Activated CD8-positive, alpha-beta T cell treated with anti-CD3 and anti-CD28 coated beads for 36 hours (primary cell): ENCODE results near the gene TDRKH. TPM values are rescaled to one million over a fixed set of nuclear protein-coding genes. Genes with fewer than 3 reads are reported as not detected.

Experiments
- ATAC-seq: fragments of 200-7000 bp; cut with Tn5 transposase; one replicate; pipeline ENCODE4 v1.10.0; 2021; ENCODE audit warnings: mild to moderate bottlenecking, moderate library complexity
- CTCF ChIA-PET: fragments of 350-600 bp; sonication (Branson Sonifier 250); formaldehyde crosslinking; loops from one replicate; lab custom pipeline; 2021; ENCODE audit warnings: antibody characterized with exemption; lab: Charles Lee
- POLR2A ChIA-PET: fragments of 350-600 bp; sonication (Branson Sonifier 250); formaldehyde crosslinking; loops from one replicate; lab custom pipeline; 2021; ENCODE audit warnings: antibody characterized with exemption; lab: Charles Lee
- DNase-seq: peaks from one replicate; pipeline ENCODE4 v3.0.0-alpha.2; 2020
- H3K27ac Mint-ChIP-seq: one replicate; pipeline ENCODE4 v1.8.0; 2021; ENCODE audit warnings: mild to moderate bottlenecking, mixed read lengths
- H3K27me3 Mint-ChIP-seq: one replicate; pipeline ENCODE4 v1.8.0; 2021; ENCODE audit warnings: mixed read lengths
- H3K36me3 Mint-ChIP-seq: one replicate; pipeline ENCODE4 v1.8.0; 2021; ENCODE audit warnings: low read depth, mixed read lengths
- H3K4me1 Mint-ChIP-seq: one replicate; pipeline ENCODE4 v1.8.0; 2021; ENCODE audit warnings: low read depth, mixed read lengths
- H3K4me3 Mint-ChIP-seq: one replicate; pipeline ENCODE4 v1.8.0; 2021; ENCODE audit warnings: mild to moderate bottlenecking, moderate library complexity, mixed read lengths
- H3K9me3 Mint-ChIP-seq: one replicate; pipeline ENCODE4 v1.8.0; 2021; ENCODE audit warnings: mixed read lengths
- intact Hi-C: fragments of 100-400 bp; cut with micrococcal nuclease; formaldehyde crosslinking; loops from one replicate; pipeline ENCODE4 v1.10.0; 2022
- total RNA-seq, 2 experiments: library from RNA; stranded (reverse); gene quantifications; one replicate each; pipeline ENCODE4 v1.2.3, GENCODE V29; 2021
- TF ChIP-seq, protein P1 (sequence below): fragments of 200-600 bp; IDR thresholded peaks from one replicate; pipeline ENCODE4 v1.8.0; 2022; ENCODE audit warnings: antibody characterized with exemption, mild to moderate bottlenecking

Gene TDRKH
- total RNA-seq, 2 experiments from 2014 or later = 9.7 to 10.5 TPM

DNA sequence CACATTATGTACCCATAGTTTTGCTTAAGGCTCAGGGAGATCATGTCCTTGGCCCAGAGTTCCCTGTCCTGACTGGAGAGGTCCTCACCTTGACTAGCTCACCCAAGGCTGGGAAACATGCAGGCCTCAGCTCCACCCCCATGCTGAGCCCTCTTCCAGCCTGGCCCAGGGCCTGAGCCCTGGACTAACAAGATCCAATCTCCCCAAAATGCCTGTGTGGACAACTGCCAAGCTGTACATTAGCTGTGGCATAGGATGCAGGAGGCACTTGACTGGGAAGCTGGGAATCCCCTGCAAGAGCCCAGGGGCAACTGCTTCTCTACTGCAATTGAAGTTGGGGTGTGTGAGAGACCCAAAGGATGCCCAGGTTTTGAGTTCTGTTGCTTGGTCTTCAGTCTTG is 12.9 kb upstream of the TDRKH start:
- H3K4me1 Mint-ChIP-seq = peaks cover 10% of the 10 kb centered on the region
- no peaks in the 10 kb centered on the region for H3K27me3 Mint-ChIP-seq
- no peak for ATAC-seq
- no peaks in the 10 kb centered on the region for H3K9me3 Mint-ChIP-seq
- no peak overlapping the region for H3K4me3 Mint-ChIP-seq
- H3K36me3 Mint-ChIP-seq = no peaks in the 10 kb centered on the region
- POLR2A ChIA-PET = interaction anchor here (1.3 kb wide), 1 partner anchor 17 kb away, joined by 4 read pairs; no protein-coding TSS in a partner anchor
- DNase-seq = no peak
- intact Hi-C loops = no loop called here
- CTCF ChIA-PET = interaction anchor here (0.8 to 0.9 kb wide), 2 partner anchors 23 to 86 kb away, joined by 3 read pairs; no protein-coding TSS in a partner anchor
- TF ChIP-seq, protein P1, sequence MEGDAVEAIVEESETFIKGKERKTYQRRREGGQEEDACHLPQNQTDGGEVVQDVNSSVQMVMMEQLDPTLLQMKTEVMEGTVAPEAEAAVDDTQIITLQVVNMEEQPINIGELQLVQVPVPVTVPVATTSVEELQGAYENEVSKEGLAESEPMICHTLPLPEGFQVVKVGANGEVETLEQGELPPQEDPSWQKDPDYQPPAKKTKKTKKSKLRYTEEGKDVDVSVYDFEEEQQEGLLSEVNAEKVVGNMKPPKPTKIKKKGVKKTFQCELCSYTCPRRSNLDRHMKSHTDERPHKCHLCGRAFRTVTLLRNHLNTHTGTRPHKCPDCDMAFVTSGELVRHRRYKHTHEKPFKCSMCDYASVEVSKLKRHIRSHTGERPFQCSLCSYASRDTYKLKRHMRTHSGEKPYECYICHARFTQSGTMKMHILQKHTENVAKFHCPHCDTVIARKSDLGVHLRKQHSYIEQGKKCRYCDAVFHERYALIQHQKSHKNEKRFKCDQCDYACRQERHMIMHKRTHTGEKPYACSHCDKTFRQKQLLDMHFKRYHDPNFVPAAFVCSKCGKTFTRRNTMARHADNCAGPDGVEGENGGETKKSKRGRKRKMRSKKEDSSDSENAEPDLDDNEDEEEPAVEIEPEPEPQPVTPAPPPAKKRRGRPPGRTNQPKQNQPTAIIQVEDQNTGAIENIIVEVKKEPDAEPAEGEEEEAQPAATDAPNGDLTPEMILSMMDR = no peak
- H3K27ac Mint-ChIP-seq = no peak overlapping the region

DNA sequence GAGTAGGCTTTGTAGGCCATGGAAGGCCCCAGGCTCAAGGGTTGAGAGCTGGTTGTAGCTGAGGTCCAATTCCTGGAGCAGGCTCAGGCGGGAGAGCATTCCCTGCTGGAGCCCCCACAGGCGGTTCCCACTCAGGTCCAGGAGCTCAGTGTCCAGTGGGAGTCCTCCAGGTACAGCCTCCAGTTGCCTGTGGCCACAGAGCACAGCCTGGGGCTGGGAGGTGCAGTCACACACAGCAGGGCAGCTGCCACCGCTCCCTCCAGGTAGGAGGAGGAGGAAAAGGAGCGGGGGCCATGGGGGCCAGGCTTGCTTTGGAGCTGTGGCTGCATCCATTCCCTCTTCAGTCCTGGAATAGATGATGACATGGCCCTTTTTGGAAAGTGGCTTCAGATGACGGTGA is 12.1 kb upstream of the TDRKH start:
- POLR2A ChIA-PET = no interaction called here
- Mint-ChIP-seq H3K27ac (no peak overlapping the region), H3K4me3 (no peak overlapping the region)

DNA sequence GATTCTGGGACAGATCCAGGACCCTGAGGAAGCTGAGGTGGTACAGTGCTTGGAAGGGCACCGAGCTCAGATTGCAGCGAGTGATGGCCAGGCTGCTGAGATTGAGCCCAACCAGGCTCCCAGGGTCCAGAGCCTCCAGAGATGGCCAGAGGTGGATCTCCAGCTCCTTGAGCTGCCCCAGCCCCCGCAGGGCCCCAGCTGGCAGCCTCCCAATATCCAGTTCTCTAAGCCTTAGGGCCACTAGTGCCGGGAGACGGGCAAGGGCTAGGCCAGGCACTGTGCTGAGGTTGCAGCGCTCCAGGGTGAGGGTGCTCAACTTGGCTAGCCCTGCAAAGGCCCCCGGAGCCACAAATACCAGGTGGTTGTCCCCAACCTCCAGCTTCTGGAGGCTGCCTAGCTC is 11.5 kb upstream of the TDRKH start:
- DNase-seq (no peak), ATAC-seq (no peak)
- Mint-ChIP-seq H3K4me1 (peaks cover 10% of the 10 kb centered on the region), H3K27ac (no peak overlapping the region), H3K27me3 (no peaks in the 10 kb centered on the region), H3K4me3 (no peak overlapping the region), H3K9me3 (no peaks in the 10 kb centered on the region), H3K36me3 (no peaks in the 10 kb centered on the region)
- TF ChIP-seq, protein P1 = no peak
- intact Hi-C loops = no loop called here
- ChIA-PET CTCF (no interaction called here), POLR2A (no interaction called here)

More for the DNA sequence above, 12.1 kb upstream of the TDRKH start:
- no peaks in the 10 kb centered on the region for H3K9me3 Mint-ChIP-seq
- DNase-seq = no peak
- intact Hi-C loops = no loop called here
- H3K4me1 Mint-ChIP-seq = peaks cover 10% of the 10 kb centered on the region
- H3K36me3 Mint-ChIP-seq = no peaks in the 10 kb centered on the region
- no peak for ATAC-seq
- no peaks in the 10 kb centered on the region for H3K27me3 Mint-ChIP-seq
- TF ChIP-seq, protein P1 = no peak
- CTCF ChIA-PET = interaction anchor here (0.9 kb wide), 1 partner anchor 85 kb away, joined by 3 read pairs; no protein-coding TSS in a partner anchor

DNA sequence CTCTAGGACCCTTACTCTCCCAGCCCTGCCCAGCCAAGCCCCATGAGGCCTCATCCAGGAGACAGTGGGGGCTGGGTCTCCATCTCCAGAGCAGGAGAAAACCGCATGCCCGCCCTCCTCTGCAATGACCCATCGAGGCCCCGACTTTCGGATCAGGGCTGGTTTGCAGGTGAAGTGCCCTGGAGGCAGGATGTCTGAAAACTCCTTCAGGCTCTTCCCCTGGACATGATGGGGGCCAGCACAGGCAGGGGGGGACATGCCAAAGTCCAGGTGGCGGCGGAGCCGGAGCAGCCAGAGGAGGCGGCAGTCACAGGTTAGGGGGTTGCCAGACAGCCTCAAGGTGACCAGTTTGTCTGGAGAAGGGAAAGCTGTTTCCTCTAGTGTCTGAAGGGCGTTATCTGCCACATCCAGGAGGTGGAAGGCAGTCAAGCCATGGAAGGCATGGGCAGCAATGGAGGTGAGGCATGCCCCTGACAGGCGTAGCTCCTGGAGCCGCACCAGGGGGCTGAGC is 11.1 kb upstream of the TDRKH start:
- CTCF ChIA-PET = no interaction called here
- TF ChIP-seq, protein P1 = no peak
- Mint-ChIP-seq H3K4me1 (peaks cover 10% of the 10 kb centered on the region), H3K4me3 (no peak overlapping the region), H3K36me3 (no peaks in the 10 kb centered on the region), H3K9me3 (no peaks in the 10 kb centered on the region), H3K27me3 (no peaks in the 10 kb centered on the region), H3K27ac (no peak overlapping the region)
- intact Hi-C loops = no loop called here
- ATAC-seq (no peak), DNase-seq (no peak)
- POLR2A ChIA-PET = no interaction called here

DNA sequence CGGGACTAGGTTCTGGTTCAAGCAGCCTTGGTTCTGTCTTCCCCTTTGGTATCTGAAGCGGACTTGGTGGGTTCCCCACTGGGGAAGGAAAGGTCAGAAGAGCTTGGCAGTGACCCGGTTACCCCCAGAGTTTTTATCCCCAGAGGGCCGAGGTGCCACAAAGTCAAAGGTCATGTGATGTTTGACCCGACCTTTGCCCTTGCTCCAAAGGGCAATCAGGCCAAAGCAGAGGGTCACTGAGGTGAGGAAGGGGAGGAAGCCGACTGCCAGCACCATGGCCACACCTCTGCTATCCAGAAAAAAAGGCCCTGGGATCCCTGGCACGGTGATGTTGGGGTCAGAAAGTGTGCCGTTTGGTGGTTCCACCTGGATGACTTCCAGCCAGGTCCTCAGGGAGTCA is 10.5 kb upstream of the TDRKH start:
- no peaks in the 10 kb centered on the region for H3K36me3 Mint-ChIP-seq
- intact Hi-C loops = no loop called here
- TF ChIP-seq, protein P1 = no peak
- no peak overlapping the region for H3K27ac Mint-ChIP-seq
- H3K4me1 Mint-ChIP-seq = peaks cover 10% of the 10 kb centered on the region
- no peaks in the 10 kb centered on the region for H3K9me3 Mint-ChIP-seq
- POLR2A ChIA-PET = no interaction called here
- no peaks in the 10 kb centered on the region for H3K27me3 Mint-ChIP-seq
- no peak for ATAC-seq
- H3K4me3 Mint-ChIP-seq = no peak overlapping the region
- CTCF ChIA-PET = no interaction called here
- no peak for DNase-seq
